ENCODE measurements around the gene SCGB1A1.

Gene SCGB1A1

DNA sequence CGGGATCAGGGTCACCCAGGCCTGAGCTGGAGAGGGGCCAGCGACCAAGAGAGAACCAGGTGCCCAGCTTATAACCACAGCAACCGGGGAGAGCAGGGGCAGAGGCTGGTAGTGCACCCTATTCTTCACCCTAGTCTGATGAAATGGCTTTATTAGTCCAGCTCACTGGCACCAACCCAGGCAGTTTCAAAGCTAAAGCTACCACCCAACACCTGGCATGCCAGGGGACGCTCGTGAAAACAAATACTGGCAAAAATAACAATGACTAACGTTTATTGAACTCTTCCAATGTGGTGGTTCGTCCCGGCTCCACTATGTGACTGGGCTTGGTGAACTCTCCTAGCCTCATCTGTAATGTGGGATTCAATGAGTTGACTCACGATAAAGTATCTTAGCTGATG, 30.6 kb downstream of the SCGB1A1 start:
- TF ChIP-seq, protein P1, sequence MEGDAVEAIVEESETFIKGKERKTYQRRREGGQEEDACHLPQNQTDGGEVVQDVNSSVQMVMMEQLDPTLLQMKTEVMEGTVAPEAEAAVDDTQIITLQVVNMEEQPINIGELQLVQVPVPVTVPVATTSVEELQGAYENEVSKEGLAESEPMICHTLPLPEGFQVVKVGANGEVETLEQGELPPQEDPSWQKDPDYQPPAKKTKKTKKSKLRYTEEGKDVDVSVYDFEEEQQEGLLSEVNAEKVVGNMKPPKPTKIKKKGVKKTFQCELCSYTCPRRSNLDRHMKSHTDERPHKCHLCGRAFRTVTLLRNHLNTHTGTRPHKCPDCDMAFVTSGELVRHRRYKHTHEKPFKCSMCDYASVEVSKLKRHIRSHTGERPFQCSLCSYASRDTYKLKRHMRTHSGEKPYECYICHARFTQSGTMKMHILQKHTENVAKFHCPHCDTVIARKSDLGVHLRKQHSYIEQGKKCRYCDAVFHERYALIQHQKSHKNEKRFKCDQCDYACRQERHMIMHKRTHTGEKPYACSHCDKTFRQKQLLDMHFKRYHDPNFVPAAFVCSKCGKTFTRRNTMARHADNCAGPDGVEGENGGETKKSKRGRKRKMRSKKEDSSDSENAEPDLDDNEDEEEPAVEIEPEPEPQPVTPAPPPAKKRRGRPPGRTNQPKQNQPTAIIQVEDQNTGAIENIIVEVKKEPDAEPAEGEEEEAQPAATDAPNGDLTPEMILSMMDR (IDR thresholded peaks at IDR 0.05), result no peak

DNA sequence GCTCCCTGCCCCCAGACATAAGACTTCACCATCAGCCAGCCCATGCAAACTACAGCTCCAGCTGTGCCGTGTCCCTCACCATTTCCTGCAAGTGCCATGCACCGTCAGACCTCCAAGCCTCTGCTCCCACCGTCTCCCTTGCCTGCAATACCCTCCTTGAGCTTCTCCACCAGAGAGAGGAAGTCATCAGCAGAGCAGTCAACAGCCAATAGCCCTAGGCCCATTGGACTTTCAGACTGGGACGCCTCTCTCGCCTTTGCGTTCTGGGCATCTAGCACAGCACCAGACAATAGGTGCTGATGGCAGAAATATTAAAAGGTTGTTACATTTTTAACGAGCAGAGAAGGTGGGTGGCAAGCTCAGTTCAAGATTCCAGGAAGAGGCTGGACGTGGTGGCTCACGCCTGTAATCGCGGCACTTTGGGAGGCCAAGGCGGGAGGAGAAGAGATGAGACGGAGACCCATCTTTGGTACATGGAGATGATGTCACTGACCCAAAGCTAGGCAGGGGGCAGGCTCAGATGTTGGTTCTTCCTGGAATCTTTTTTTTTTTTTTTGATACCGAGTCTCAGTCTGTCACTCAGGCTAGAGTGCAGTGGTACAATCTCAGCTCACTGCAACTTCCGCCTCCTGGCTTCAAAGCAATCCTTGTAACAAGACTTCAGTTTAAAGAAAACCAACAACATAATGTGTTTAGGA, 31.9 kb downstream of the SCGB1A1 start:
- TF ChIP-seq, protein P1 (IDR thresholded peaks at IDR 0.05), result no peak

DNA sequence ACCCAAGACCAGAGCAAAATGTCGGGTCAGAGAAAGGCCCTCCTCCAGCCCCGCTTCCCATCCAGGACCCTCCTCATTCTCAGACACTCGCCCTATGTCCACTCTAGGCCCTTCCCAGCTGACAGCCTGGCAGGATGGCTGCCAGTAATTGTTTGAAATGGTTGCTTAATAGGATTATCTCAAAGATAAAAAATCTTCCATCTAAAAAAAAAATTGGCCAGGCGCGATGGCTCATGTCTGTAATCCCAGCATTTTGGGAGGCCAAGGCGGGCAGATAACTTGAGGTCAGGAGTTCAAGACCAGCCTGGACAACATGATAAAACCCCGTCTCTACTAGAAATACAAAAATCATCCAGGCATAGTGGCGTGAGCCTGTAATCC, 32.4 kb downstream of the SCGB1A1 start:
- TF ChIP-seq, protein P1 (IDR thresholded peaks at IDR 0.05), result no peak

DNA sequence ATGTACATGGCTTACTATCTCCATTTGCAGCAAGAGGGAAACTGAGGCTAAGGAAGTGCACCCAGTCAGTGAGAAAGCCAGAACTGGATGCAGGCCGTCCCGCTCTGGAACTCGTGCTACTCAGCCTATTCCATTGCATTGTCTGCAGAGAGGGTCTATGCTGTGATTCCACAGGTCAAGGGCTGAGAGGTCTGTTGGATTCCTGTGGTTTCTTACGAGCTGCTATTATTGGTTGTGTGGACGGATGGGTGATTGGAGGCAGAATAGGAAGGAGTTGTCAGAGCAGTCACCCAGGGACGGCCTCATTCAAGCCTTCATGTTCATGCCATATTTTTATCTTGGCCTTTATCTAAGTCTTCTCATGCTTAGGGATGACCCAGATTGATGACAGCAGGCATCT, 33.4 kb downstream of the SCGB1A1 start:
- TF ChIP-seq, protein P1 (IDR thresholded peaks at IDR 0.05), result no peak

DNA sequence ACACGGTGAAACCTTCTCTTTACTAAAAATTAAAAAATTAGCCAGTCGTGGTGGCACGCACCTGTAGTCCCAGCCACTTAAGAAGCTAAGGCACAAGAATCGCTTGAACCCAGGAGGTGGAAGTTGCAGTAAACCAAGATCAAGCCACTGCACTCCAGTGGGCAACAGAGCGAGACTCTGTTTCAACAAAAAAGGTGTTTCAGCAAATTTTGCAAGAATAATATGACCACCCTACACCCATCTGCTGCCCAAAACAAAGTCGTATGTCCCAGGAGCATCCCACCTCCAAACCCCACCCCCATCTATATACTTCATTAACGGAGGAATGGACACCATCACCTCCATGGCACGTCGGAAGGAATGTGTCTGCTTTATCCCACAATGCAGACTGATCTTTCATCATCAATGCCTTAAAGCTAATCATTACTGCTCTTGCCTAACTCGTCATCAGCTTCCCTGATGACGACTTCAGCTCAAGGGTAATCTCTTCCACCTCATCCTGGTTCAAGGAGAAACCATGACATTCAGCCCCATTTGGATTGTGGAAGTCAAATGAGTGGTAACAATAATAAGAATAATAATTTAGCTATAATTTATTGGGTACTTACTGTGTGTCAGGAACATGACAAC, 34.1 kb downstream of the SCGB1A1 start:
- TF ChIP-seq, protein P1 (IDR thresholded peaks at IDR 0.05), result no peak

DNA sequence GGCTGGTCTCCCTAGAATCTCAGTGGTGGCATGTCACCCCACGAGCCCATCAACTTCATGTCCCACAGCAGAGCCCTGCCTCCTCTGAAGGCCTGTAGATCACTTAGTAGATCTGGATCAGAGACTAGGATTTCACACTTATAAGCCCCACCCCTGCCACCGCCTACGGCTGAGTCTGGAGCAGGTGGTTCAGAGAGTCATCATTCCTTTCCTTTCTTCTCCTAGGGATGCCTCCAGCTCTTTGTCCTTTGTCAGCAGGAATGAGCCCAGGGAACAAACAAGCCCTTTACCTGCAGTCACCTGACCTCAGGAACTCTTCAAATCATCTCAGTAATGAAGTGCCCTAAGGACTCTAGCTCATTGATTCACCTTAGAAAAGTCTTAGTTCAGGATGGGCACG, 37.8 kb downstream of the SCGB1A1 start:
- TF ChIP-seq, protein P1 (IDR thresholded peaks at IDR 0.05), result no peak

DNA sequence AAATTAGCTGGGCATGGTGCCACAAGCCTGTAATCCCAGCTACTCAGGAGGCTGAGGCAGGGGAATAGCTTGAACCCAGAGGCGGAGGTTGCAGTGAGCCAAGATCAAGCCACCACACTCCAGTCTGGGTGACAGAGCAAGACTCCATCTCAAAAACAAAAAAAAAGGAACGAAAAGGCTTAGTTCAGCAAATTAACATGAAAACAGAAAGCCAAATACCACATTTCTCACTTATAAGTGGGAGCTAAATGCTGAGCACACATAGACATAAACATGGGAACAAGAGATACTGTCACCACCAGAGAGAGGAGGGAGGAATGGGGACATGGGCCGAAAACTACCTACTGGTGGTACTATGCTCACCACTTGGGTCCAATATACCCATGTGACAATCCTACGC, 38.6 kb downstream of the SCGB1A1 start:
- TF ChIP-seq, protein P1 (IDR thresholded peaks at IDR 0.05), result no peak
